IMR-90 (cell line): ENCODE measurements around the gene TRPM3. TPM values are rescaled to one million over a fixed set of nuclear protein-coding genes. Genes with fewer than 3 reads are reported as not detected.

Experiments
- ATAC-seq: fragments of 200-7000 bp; cut with Tn5 transposase; 2 replicates; pipeline ENCODE4 v1.9.1; 2020; ENCODE audit warnings: low read depth, mild to moderate bottlenecking, moderate library complexity
- BruUV-seq: library from RNA; stranded (reverse); fragments of 400-500 nt; replicated peaks from 2 replicates; lab custom pipeline; 2021; lab: Mats Ljungman, UMichigan
- CTCF ChIA-PET: fragments of 300-600 bp; formaldehyde crosslinking; extraction: SDS; loops from one replicate; lab custom pipeline; 2021; ENCODE audit warnings: antibody characterized with exemption; lab: Yijun Ruan, JAX
- POLR2A ChIA-PET: fragments of 300-600 bp; sonication (Branson Sonifier 250); formaldehyde crosslinking; loops from one replicate; lab custom pipeline; 2022; ENCODE audit warnings: antibody characterized with exemption; ENCODE audit not compliant: unreplicated experiment; lab: Charles Lee
- DNase-seq: peaks from one replicate; pipeline ENCODE4 v3.0.0; 2013
- H2AFZ ChIP-seq: replicated peaks from 2 replicates; pipeline ENCODE3; 2013; ENCODE audit warnings: low read length, mild to moderate bottlenecking; ENCODE audit not compliant: poor library complexity
- H2AK5ac ChIP-seq: 2 replicates; pipeline ENCODE4 v1.6.1; 2013; ENCODE audit warnings: low read depth, low read length, inconsistent platforms
- H2AK9ac ChIP-seq: replicated peaks from 2 replicates; pipeline ENCODE3; 2013; ENCODE audit warnings: mild to moderate bottlenecking, low read depth, low read length, moderate library complexity; ENCODE audit not compliant: poor library complexity
- H2BK120ac ChIP-seq: 2 replicates; pipeline ENCODE4 v1.6.1; 2013; ENCODE audit warnings: low read depth, low read length, inconsistent platforms
- H2BK15ac ChIP-seq: 3 replicates; pipeline ENCODE4 v1.6.1; 2013; ENCODE audit warnings: low read depth, low read length, inconsistent platforms
- H2BK20ac ChIP-seq: 2 replicates; pipeline ENCODE4 v1.6.1; 2013; ENCODE audit warnings: low read depth, mild to moderate bottlenecking, inconsistent platforms, low read length, moderate library complexity
- H2BK5ac ChIP-seq: 2 replicates; pipeline ENCODE4 v1.6.1; 2013; ENCODE audit warnings: mild to moderate bottlenecking, low read depth, low read length, inconsistent platforms; ENCODE audit not compliant: poor library complexity, severe bottlenecking
- H3K14ac ChIP-seq: replicated peaks from 2 replicates; pipeline ENCODE4 v1.6.1; 2013; ENCODE audit warnings: low read depth, low read length, inconsistent platforms
- H3K18ac ChIP-seq: 2 replicates; pipeline ENCODE4 v1.6.1; 2013; ENCODE audit warnings: low read depth, low read length, control low read depth
- H3K23ac ChIP-seq: 2 replicates; pipeline ENCODE4 v1.6.1; 2013; ENCODE audit warnings: low read depth, low read length, inconsistent platforms
- H3K27ac ChIP-seq: 2 replicates; pipeline ENCODE4 v1.5.1; 2013; ENCODE audit warnings: mild to moderate bottlenecking, control low read depth, low read length; ENCODE audit not compliant: insufficient read depth
- H3K27me3 ChIP-seq: 2 replicates; pipeline ENCODE4 v1.6.1; 2013; ENCODE audit warnings: low read length; ENCODE audit not compliant: control insufficient read depth, insufficient read depth
- H3K36me3 ChIP-seq: 2 replicates; pipeline ENCODE4 v1.6.1; 2013; ENCODE audit warnings: low read length, mixed read lengths; ENCODE audit not compliant: control insufficient read depth, insufficient read depth
- H3K4ac ChIP-seq: 2 replicates; pipeline ENCODE4 v1.6.1; 2013; ENCODE audit warnings: low read depth, low read length, inconsistent platforms
- H3K4me1 ChIP-seq: 2 replicates; pipeline ENCODE4 v1.6.1; 2013; ENCODE audit warnings: low read length, mixed read lengths; ENCODE audit not compliant: control insufficient read depth, insufficient read depth
- H3K4me2 ChIP-seq: 2 replicates; pipeline ENCODE4 v1.6.1; 2013; ENCODE audit warnings: low read depth, mild to moderate bottlenecking, control low read depth, low read length, moderate library complexity
- H3K4me3 ChIP-seq: 2 replicates; pipeline ENCODE4 v1.5.1; 2013; ENCODE audit warnings: low read depth, mild to moderate bottlenecking, control low read depth, low read length, moderate library complexity; ENCODE audit not compliant: insufficient read depth
- H3K56ac ChIP-seq: 2 replicates; pipeline ENCODE4 v1.6.1; 2013; ENCODE audit warnings: low read length, inconsistent platforms; ENCODE audit not compliant: insufficient read depth; ENCODE audit errors: extremely low read depth
- H3K79me1 ChIP-seq, 2 experiments: 2 replicates each; pipeline ENCODE4 v1.6.1; 2013; ENCODE audit warnings: low read length in 2 of 2, inconsistent platforms in 1 of 2, low read depth in 1 of 2
- H3K9ac ChIP-seq: 2 replicates; pipeline ENCODE4 v1.6.1; 2013; ENCODE audit warnings: low read depth, low read length, control low read depth
- H3K9me1 ChIP-seq: 2 replicates; pipeline ENCODE4 v1.6.1; 2013; ENCODE audit warnings: low read length, inconsistent platforms; ENCODE audit not compliant: insufficient read depth
- H3K9me3 ChIP-seq: 2 replicates; pipeline ENCODE4 v1.6.1; 2013; ENCODE audit warnings: low read length; ENCODE audit not compliant: control insufficient read depth, insufficient read depth
- H4K20me1 ChIP-seq: 2 replicates; pipeline ENCODE4 v1.6.1; 2013; ENCODE audit warnings: low read length, inconsistent platforms; ENCODE audit not compliant: insufficient read depth
- H4K5ac ChIP-seq: 2 replicates; pipeline ENCODE4 v1.6.1; 2013; ENCODE audit warnings: mild to moderate bottlenecking, low read depth, low read length, control low read depth
- H4K8ac ChIP-seq, 2 experiments: 2 replicates each; pipeline ENCODE4 v1.6.1; 2013; ENCODE audit warnings: low read depth in 2 of 2, low read length in 2 of 2, control low read depth in 1 of 2, inconsistent platforms in 1 of 2
- H4K91ac ChIP-seq: 2 replicates; pipeline ENCODE4 v1.6.1; 2013; ENCODE audit warnings: low read depth, low read length, inconsistent platforms; ENCODE audit not compliant: insufficient read depth
- BHLHE40 ChIP-seq: fragments of 150-350 bp; IDR thresholded peaks from 2 replicates; pipeline ENCODE4 v1.6.1; 2016; ENCODE audit warnings: mild to moderate bottlenecking, low read depth, low read length
- CEBPB ChIP-seq: IDR thresholded peaks from 2 replicates; pipeline ENCODE4 v1.6.1; 2012; ENCODE audit warnings: low read depth, low read length, improper control_type of control experiment
- CHD1 ChIP-seq: IDR thresholded peaks from 2 replicates; pipeline ENCODE4 v1.6.1; 2012; ENCODE audit warnings: low read depth, low read length, improper control_type of control experiment
- CTCF ChIP-seq: conservative IDR thresholded peaks from 2 replicates; pipeline ENCODE4 v1.5.1; 2012; ENCODE audit warnings: mild to moderate bottlenecking, low read depth, low read length, improper control_type of control experiment
- ELK1 ChIP-seq: fragments of 150-350 bp; IDR thresholded peaks from 2 replicates; pipeline ENCODE4 v1.6.1; 2016; ENCODE audit warnings: low read depth, mild to moderate bottlenecking, low read length, moderate library complexity, borderline replicate concordance
- FOS ChIP-seq: fragments of 150-350 bp; IDR thresholded peaks from 2 replicates; pipeline ENCODE4 v1.6.1; 2016; ENCODE audit warnings: low read depth, low read length
- MAFK ChIP-seq: IDR thresholded peaks from 2 replicates; pipeline ENCODE4 v1.6.1; 2012; ENCODE audit warnings: low read depth, low read length, improper control_type of control experiment
- MAZ ChIP-seq: IDR thresholded peaks from 2 replicates; pipeline ENCODE4 v1.6.1; 2012; ENCODE audit warnings: low read depth, mild to moderate bottlenecking, low read length, improper control_type of control experiment, moderate library complexity, borderline replicate concordance
- MXI1 ChIP-seq: IDR thresholded peaks from 2 replicates; pipeline ENCODE4 v1.6.1; 2012; ENCODE audit warnings: low read depth, mild to moderate bottlenecking, low read length, moderate library complexity, borderline replicate concordance
- NFE2L2 ChIP-seq: fragments of 150-350 bp; IDR thresholded peaks from 2 replicates; pipeline ENCODE4 v1.6.1; 2016; ENCODE audit warnings: low read depth, mild to moderate bottlenecking, low read length
- POLR2A ChIP-seq: IDR thresholded peaks from 2 replicates; pipeline ENCODE4 v1.6.1; 2012; ENCODE audit warnings: mild to moderate bottlenecking, low read depth, low read length
- RAD21 ChIP-seq: IDR thresholded peaks from 2 replicates; pipeline ENCODE4 v1.6.1; 2012; ENCODE audit warnings: low read length, improper control_type of control experiment
- RCOR1 ChIP-seq: IDR thresholded peaks from 2 replicates; pipeline ENCODE4 v1.6.1; 2012; ENCODE audit warnings: mild to moderate bottlenecking, low read length, improper control_type of control experiment; ENCODE audit not compliant: insufficient replicate concordance
- RFX5 ChIP-seq: IDR thresholded peaks from 2 replicates; pipeline ENCODE4 v1.8.0; 2012; ENCODE audit warnings: low read depth, mild to moderate bottlenecking, low read length, moderate library complexity
- SMC3 ChIP-seq: fragments of 150-350 bp; IDR thresholded peaks from 2 replicates; pipeline ENCODE4 v1.6.1; 2016; ENCODE audit warnings: low read depth, mild to moderate bottlenecking, antibody characterized with exemption, low read length, moderate library complexity
- USF2 ChIP-seq: fragments of 150-350 bp; IDR thresholded peaks from 2 replicates; pipeline ENCODE4 v1.6.1; 2017; ENCODE audit warnings: mild to moderate bottlenecking, antibody characterized with exemption, low read length, low read depth
- dilution Hi-C: fragments of 300-500 bp; cut with HindIII; formaldehyde crosslinking; loops from one replicate; pipeline ENCODE4 v1.14.3; 2018; ENCODE audit warnings: low sequenced_read_pairs; ENCODE audit not compliant: unreplicated experiment
- in situ Hi-C: fragments of 300-500 bp; cut with MboI; formaldehyde crosslinking; loops from 3 replicates; pipeline ENCODE4 v1.14.3; 2019; ENCODE audit warnings: low sequenced_read_pairs, inconsistent platforms, mixed read lengths
- intact Hi-C: fragments of 100-400 bp; cut with micrococcal nuclease; formaldehyde crosslinking; loops from 2 replicates; pipeline ENCODE4 v1.10.0; 2022
- polyA plus RNA-seq, 3 experiments: library from polyadenylated mRNA; depleted of rRNA; stranded (reverse); fragments of >200 nt; gene quantifications; 2 replicates each; pipeline ENCODE4 v1.2.3, GENCODE V29; 2012; ENCODE audit warnings: low replicate concordance in 1 of 3
- total RNA-seq: library from RNA; depleted of rRNA; stranded (reverse); fragments of >200 nt; gene quantifications from 2 replicates; pipeline ENCODE4 v1.2.3, GENCODE V29; 2012

The TRPM3 gene
- total and polyA plus RNA-seq, 2 of the 4 experiments (the other 2 are of a cell fraction) = not detected

GRCh38 chr9:71168418-71168817 lies 47.0 kb upstream of the TRPM3 start:
- TF ChIP-seq RCOR1 = no peak
- no peak for TF ChIP-seq ELK1
- TF ChIP-seq FOS = no peak
- no peak for TF ChIP-seq NFE2L2
- TF ChIP-seq CTCF = no peak
- TF ChIP-seq USF2 = no peak
- no peak for TF ChIP-seq CHD1
- TF ChIP-seq MAFK = no peak
- no peak for TF ChIP-seq MXI1
- no peak for TF ChIP-seq MAZ
- TF ChIP-seq RFX5 = no peak
- no peak for TF ChIP-seq BHLHE40
- no peak for TF ChIP-seq POLR2A
- no peak for TF ChIP-seq SMC3
- TF ChIP-seq CEBPB = no peak
- no peak for TF ChIP-seq RAD21
- H3K9ac ChIP-seq = no peak overlapping the region
- no peaks in the 10 kb centered on the region for H3K79me1 ChIP-seq
- DNase-seq = no peak
- in situ Hi-C loops (no loop called here), intact Hi-C loops (no loop called here), dilution Hi-C loops (no loop called here)
- no peak overlapping the region for H4K5ac ChIP-seq
- no peak overlapping the region for H2BK5ac ChIP-seq
- H3K36me3 ChIP-seq = no peaks in the 10 kb centered on the region
- no peak overlapping the region for H4K91ac ChIP-seq
- H3K23ac ChIP-seq = no peak overlapping the region
- H4K8ac ChIP-seq = no peak overlapping the region
- H3K27ac ChIP-seq = no peak overlapping the region
- H2AK9ac ChIP-seq = no peak overlapping the region
- ChIA-PET CTCF (no interaction called here), POLR2A (no interaction called here)
- no peak overlapping the region for H3K4me3 ChIP-seq
- H2AFZ ChIP-seq = no peak overlapping the region
- H3K9me1 ChIP-seq = no peaks in the 10 kb centered on the region
- H3K4ac ChIP-seq = no peak overlapping the region
- H3K9me3 ChIP-seq = no peaks in the 10 kb centered on the region
- H4K20me1 ChIP-seq = no peaks in the 10 kb centered on the region
- no peak overlapping the region for H2BK120ac ChIP-seq
- no peaks in the 10 kb centered on the region for H3K4me1 ChIP-seq
- H3K4me2 ChIP-seq = no peak overlapping the region
- ATAC-seq = no peak
- no peak overlapping the region for H2BK20ac ChIP-seq
- H2BK15ac ChIP-seq = no peak overlapping the region
- H3K14ac ChIP-seq = no peak overlapping the region
- no peak overlapping the region for H2AK5ac ChIP-seq
- H3K27me3 ChIP-seq = no peaks in the 10 kb centered on the region
- H3K56ac ChIP-seq = no peak overlapping the region
- no TSS peak for BruUV-seq
- H3K18ac ChIP-seq = no peak overlapping the region
